CD14-positive monocyte (primary cell): Measurements from ENCODE around the gene SCMH1. TPM values are rescaled to one million over a fixed set of nuclear protein-coding genes. Genes with fewer than 3 reads are reported as not detected.

Experiments used
- DNase-seq, 3 donors: peaks; one replicate each; pipeline ENCODE4 v3.0.0-alpha.2; 2011 to 2022
- H2AFZ ChIP-seq: 2 replicates; pipeline ENCODE4 v1.6.0; 2012; ENCODE audit warnings: mild to moderate bottlenecking, low read depth, low read length, inconsistent platforms; ENCODE audit not compliant: insufficient read depth, poor library complexity, severe bottlenecking
- H3K27ac ChIP-seq, 2 donors: 1 replicate in 1 of 2; 2 replicates in 1 of 2; pipeline ENCODE4 v1.5.1; 2012 to 2013; ENCODE audit warnings: low read length in 2 of 2, control low read depth in 1 of 2, inconsistent platforms in 1 of 2, low read depth in 1 of 2, mild to moderate bottlenecking in 1 of 2
- H3K27me3 ChIP-seq, 2 donors: one replicate each; pipeline versions ENCODE4 v1.6.0 to v1.6.1; 2011 to 2013; ENCODE audit warnings: low read length in 2 of 2; ENCODE audit not compliant: control insufficient read depth in 2 of 2, insufficient read depth in 2 of 2
- H3K36me3 ChIP-seq, 2 donors: replicated peaks in 1 of 2; 1 replicate in 1 of 2; 2 replicates in 1 of 2; pipeline versions ENCODE4 v1.5.1 to v1.6.1; 2012 to 2013; ENCODE audit warnings: low read length in 2 of 2, control low read depth in 1 of 2, inconsistent platforms in 1 of 2, mild to moderate bottlenecking in 1 of 2; ENCODE audit not compliant: insufficient read depth in 2 of 2, control insufficient read depth in 1 of 2
- H3K4me1 ChIP-seq, 2 donors: 1 replicate in 1 of 2; 2 replicates in 1 of 2; pipeline versions ENCODE4 v1.5.1 to v1.6.1; 2012 to 2013; ENCODE audit warnings: low read length in 2 of 2, control low read depth in 1 of 2, inconsistent platforms in 1 of 2, mild to moderate bottlenecking in 1 of 2, moderate library complexity in 1 of 2; ENCODE audit not compliant: insufficient read depth in 2 of 2, control insufficient read depth in 1 of 2
- H3K4me2 ChIP-seq: replicated peaks from 2 replicates; pipeline ENCODE3; 2012; ENCODE audit warnings: low read length, moderate library complexity, mild to moderate bottlenecking; ENCODE audit not compliant: poor library complexity, severe bottlenecking; ENCODE audit errors: extremely low read depth
- H3K4me3 ChIP-seq, 3 experiments: fragments of 200-600 bp in 1 of 3; sonication (generic) in 1 of 3; replicated peaks in 1 of 3; 1 replicate in 2 of 3; 2 replicates in 1 of 3; pipeline ENCODE4 v1.5.1; 2011 to 2013; ENCODE audit warnings: low read length in 3 of 3, mild to moderate bottlenecking in 3 of 3, control low read depth in 2 of 3, low read depth in 2 of 3, inconsistent platforms in 1 of 3, moderate library complexity in 1 of 3
- H3K79me2 ChIP-seq: 2 replicates; pipeline ENCODE4 v1.6.0; 2012; ENCODE audit warnings: mild to moderate bottlenecking, control low read depth, inconsistent platforms, low read length, moderate library complexity; ENCODE audit not compliant: insufficient read depth
- H3K9ac ChIP-seq: 2 replicates; pipeline ENCODE4 v1.6.0; 2017; ENCODE audit warnings: low read length, mild to moderate bottlenecking; ENCODE audit not compliant: insufficient read depth, poor library complexity, severe bottlenecking
- H3K9me3 ChIP-seq, 2 donors: replicated peaks in 1 of 2; 1 replicate in 1 of 2; 2 replicates in 1 of 2; pipeline versions ENCODE4 v1.5.1 to v1.6.1; 2012 to 2013; ENCODE audit warnings: low read length in 2 of 2, control low read depth in 1 of 2; ENCODE audit not compliant: control insufficient read depth in 1 of 2, insufficient read depth in 1 of 2
- H4K20me1 ChIP-seq: 2 replicates; pipeline ENCODE4 v1.6.0; 2012; ENCODE audit warnings: mild to moderate bottlenecking, low read length, control low read depth, moderate library complexity; ENCODE audit not compliant: insufficient read depth
- H3K27ac Mint-ChIP-seq, 7 donors: one replicate each; pipeline ENCODE4 v1.8.0; 2020; ENCODE audit warnings: mild to moderate bottlenecking in 7 of 7, mixed read lengths in 7 of 7, moderate library complexity in 6 of 7, inconsistent platforms in 2 of 7
- H3K27me3 Mint-ChIP-seq, 3 donors: one replicate each; pipeline ENCODE4 v1.8.0; 2021 to 2022; ENCODE audit warnings: low read depth in 3 of 3, mild to moderate bottlenecking in 3 of 3, mixed read lengths in 3 of 3, moderate library complexity in 3 of 3, inconsistent platforms in 1 of 3
- H3K36me3 Mint-ChIP-seq, 2 donors: one replicate each; pipeline ENCODE4 v1.8.0; 2020; ENCODE audit warnings: mixed read lengths in 2 of 2, inconsistent platforms in 1 of 2, mild to moderate bottlenecking in 1 of 2
- H3K4me1 Mint-ChIP-seq: one replicate; pipeline ENCODE4 v1.8.0; 2020; ENCODE audit warnings: mild to moderate bottlenecking, mixed read lengths
- H3K4me3 Mint-ChIP-seq, 2 donors: one replicate each; pipeline ENCODE4 v1.8.0; 2020; ENCODE audit warnings: mild to moderate bottlenecking in 2 of 2, mixed read lengths in 2 of 2, moderate library complexity in 1 of 2
- H3K9me3 Mint-ChIP-seq, 7 donors: one replicate each; pipeline ENCODE4 v1.8.0; 2020 to 2022; ENCODE audit warnings: mixed read lengths in 7 of 7, mild to moderate bottlenecking in 6 of 7, moderate library complexity in 6 of 7, inconsistent platforms in 2 of 7
- CTCF ChIP-seq: fragments of 200-600 bp; IDR thresholded peaks from one replicate; pipeline ENCODE4 v1.8.0; 2022; ENCODE audit warnings: antibody characterized with exemption, mild to moderate bottlenecking
- WGBS: methylation state at CpG from one replicate; pipeline ENCODE4 v1.1.5; 2013; ENCODE audit warnings: missing lambda C conversion rate; ENCODE audit not compliant: insufficient coverage; 5-methylcytosine and 5-hydroxymethylcytosine counted together
- intact Hi-C, 2 donors: fragments of 100-400 bp; cut with micrococcal nuclease; formaldehyde crosslinking; loops; one replicate each; pipeline versions ENCODE4 v1.15.0 to v1.15.1; 2023
- polyA plus RNA-seq, 3 donors: library from polyadenylated mRNA; depleted of rRNA in 1 of 3; unstranded in 2 of 3; stranded (reverse) in 1 of 3; fragments of 300-500 nt in 2 of 3; fragments of >200 nt in 1 of 3; fragmentation: Illumina TruSeq in 2 of 3; gene quantifications; 1 replicate in 2 of 3; 2 replicates in 1 of 3; pipeline ENCODE4 v1.2.3, GENCODE V29; 2012 to 2021

SCMH1 gene
- polyA plus RNA-seq, 3 donors: 0.66 to 12.7 (median 0.74) TPM

- H3K27me3 ChIP-seq: no peaks in the 10 kb centered on the region
- peaks cover 73% of the 10 kb centered on the region for H3K79me2 ChIP-seq
- H3K4me1 Mint-ChIP-seq: peaks cover 28% of the 10 kb centered on the region
- TF ChIP-seq CTCF: no peak
- no peak overlapping the region for H3K9ac ChIP-seq
- no peaks in the 10 kb centered on the region for H3K36me3 Mint-ChIP-seq
- DNase-seq: no peak
- H3K4me2 ChIP-seq: no peak overlapping the region
- H3K27me3 Mint-ChIP-seq: no peaks in the 10 kb centered on the region
- no peak overlapping the region for H3K4me3 Mint-ChIP-seq
- H2AFZ ChIP-seq: no peak overlapping the region
- H3K27ac ChIP-seq: no peak overlapping the region
- no peak overlapping the region for H3K27ac Mint-ChIP-seq
- no peaks in the 10 kb centered on the region for H4K20me1 ChIP-seq
- peaks cover 15 to 18% of the 10 kb centered on the region in 2 donors for H3K4me1 ChIP-seq
- H3K4me3 ChIP-seq: no peak overlapping the region
- no peaks in the 10 kb centered on the region for H3K9me3 ChIP-seq
- no peaks in the 10 kb centered on the region for H3K9me3 Mint-ChIP-seq
- intact Hi-C loops: no loop called here
- WGBS: 63% methylated on average over 5 of the region's 5 CpGs
- H3K36me3 ChIP-seq: no peaks in the 10 kb centered on the region
Measured at GRCh38 chr1:41238311-41238988, 3.7 kb downstream of the SCMH1 start.

- Mint-ChIP-seq H3K27ac (no peak overlapping the region), H3K4me1 (peaks cover 18% of the 10 kb centered on the region), H3K9me3 (no peaks in the 10 kb centered on the region), H3K4me3 (no peak overlapping the region), H3K27me3 (no peaks in the 10 kb centered on the region), H3K36me3 (no peaks in the 10 kb centered on the region)
- Histone ChIP-seq H3K9ac (no peak overlapping the region), H4K20me1 (no peaks in the 10 kb centered on the region), H3K4me1 (peaks cover 6 to 8% of the 10 kb centered on the region in 2 donors), H3K36me3 (no peaks in the 10 kb centered on the region), H3K79me2 (peaks cover 72% of the 10 kb centered on the region), H3K9me3 (no peaks in the 10 kb centered on the region), H3K27ac (no peak overlapping the region), H3K27me3 (no peaks in the 10 kb centered on the region), H2AFZ (no peak overlapping the region), H3K4me2 (no peak overlapping the region), H3K4me3 (no peak overlapping the region)
- intact Hi-C loops: no loop called here
- no peak for TF ChIP-seq CTCF
- DNase-seq: no peak
- no CpG with 5 or more reads among the region's 2 CpGs for WGBS
Measured at GRCh38 chr1:41236781-41237180, 5.3 kb downstream of the SCMH1 start.
